ENCODE data around the gene RACK1.
"Not testable (repeated sequence)": the region's sequence is repeated elsewhere in the genome, so short reads cannot be mapped to it uniquely, and the experiment has no call there.

The RACK1 gene

GRCh38 chr5:181210698-181211097 is 33.0 kb downstream of the RACK1 start:
- not testable (repeated sequence) for DNase-seq

GRCh38 chr5:181210148-181210547 is 33.6 kb downstream of the RACK1 start:
- DNase-seq = not testable (repeated sequence)

- DNase-seq = not testable (repeated sequence)
Observed at GRCh38 chr5:181209006-181209405, 34.7 kb downstream of the RACK1 start.

GRCh38 chr5:181207960-181208253 is 35.8 kb downstream of the RACK1 start:
- DNase-seq = no peak

GRCh38 chr5:181207214-181207959 is 36.3 kb downstream of the RACK1 start:
- DNase-seq = no peak

GRCh38 chr5:181205761-181206649 is 37.7 kb downstream of the RACK1 start:
- DNase-seq = no peak

- DNase-seq = no peak
Observed at GRCh38 chr5:181204826-181205760, 38.6 kb downstream of the RACK1 start, which contains the start of gene TRIM7. Gene TRIM7, minus strand, starts transcription at chr5:181205196. Its CDS starts 86 bp downstream, at chr5:181205110.

- DNase-seq = no peak
Observed at GRCh38 chr5:181204113-181204825, 39.4 kb downstream of the RACK1 start.

GRCh38 chr5:181203777-181204112 is 40.0 kb downstream of the RACK1 start:
- no peak for DNase-seq

GRCh38 chr5:181203093-181203711 is 40.5 kb downstream of the RACK1 start:
- no peak for DNase-seq

- no peak for DNase-seq
Observed at GRCh38 chr5:181200816-181201215, 42.9 kb downstream of the RACK1 start.

GRCh38 chr5:181199881-181200638 is 43.6 kb downstream of the RACK1 start:
- no peak for DNase-seq

GRCh38 chr5:181198905-181199519 is 44.7 kb downstream of the RACK1 start:
- no peak for DNase-seq

GRCh38 chr5:181198106-181198685 is 45.5 kb downstream of the RACK1 start:
- DNase-seq = no peak

- DNase-seq = no peak
Observed at GRCh38 chr5:181197326-181197951, 46.3 kb downstream of the RACK1 start.

GRCh38 chr5:181195249-181195761 is 48.4 kb downstream of the RACK1 start:
- DNase-seq = no peak

- DNase-seq = no peak
Observed at GRCh38 chr5:181194489-181195248, 49.0 kb downstream of the RACK1 start.

GRCh38 chr5:181193656-181194055 is 50.0 kb downstream of the RACK1 start:
- no peak for DNase-seq
